Mucosa of descending colon (tissue), 3 donors: Measurements from ENCODE around the gene ACTR8. TPM values are rescaled to one million over a fixed set of nuclear protein-coding genes. Genes with fewer than 3 reads are reported as not detected.

Experiments
- ATAC-seq: fragments of 200-7000 bp; cut with Tn5 transposase; one replicate; pipeline ENCODE4 v1.9.1; 2020; ENCODE audit warnings: mild to moderate bottlenecking, moderate library complexity
- DNase-seq, 3 donors: peaks; one replicate each; pipeline ENCODE4 v3.0.0-alpha.2; 2020
- H3K36me3 ChIP-seq: fragments of 200-600 bp; one replicate; pipeline ENCODE4 v1.8.0; 2021; ENCODE audit warnings: low read depth, mild to moderate bottlenecking
- H3K4me1 ChIP-seq: fragments of 200-600 bp; one replicate; pipeline ENCODE4 v1.8.0; 2021; ENCODE audit warnings: low read depth, mild to moderate bottlenecking
- H3K4me3 ChIP-seq: fragments of 200-600 bp; one replicate; pipeline ENCODE4 v1.8.0; 2021; ENCODE audit warnings: mild to moderate bottlenecking
- H3K9me3 ChIP-seq: fragments of 200-600 bp; one replicate; pipeline ENCODE4 v1.8.0; 2021; ENCODE audit warnings: mild to moderate bottlenecking
- intact Hi-C, 2 donors: fragments of 100-400 bp; cut with DNase I in 1 of 2; cut with micrococcal nuclease in 1 of 2; formaldehyde crosslinking; loops; one replicate each; pipeline versions ENCODE4 v1.11.0 to v1.11.1; 2022; cut with DNase I, micrococcal nuclease
- total RNA-seq, 3 donors: library from RNA; stranded (reverse); fragmentation: NEBNext Ultra II Directional in 2 of 3; extraction: Animal tissue kit (Norgen Biotek cat#: 25700) in 2 of 3; gene quantifications; one replicate each; pipeline versions ENCODE4 v1.2.1 to v1.2.4, GENCODE V29; 2021 to 2023
- TF ChIP-seq, protein P1 (sequence below): fragments of 200-600 bp; IDR thresholded peaks from one replicate; pipeline ENCODE4 v1.8.0; 2022; ENCODE audit warnings: antibody characterized with exemption, mild to moderate bottlenecking
- donor health status: DM: no; HTN: no; CAD: no; lungs with moderate emphysema.
- donor health status: DM: no; HTN: no; CAD: no.
- donor health status: DM: no; HTN: yes; CAD: no.

The ACTR8 gene
- total RNA-seq, 3 donors from 2014 or later = 29.1 to 36.0 (median 34.1) TPM

DNA sequence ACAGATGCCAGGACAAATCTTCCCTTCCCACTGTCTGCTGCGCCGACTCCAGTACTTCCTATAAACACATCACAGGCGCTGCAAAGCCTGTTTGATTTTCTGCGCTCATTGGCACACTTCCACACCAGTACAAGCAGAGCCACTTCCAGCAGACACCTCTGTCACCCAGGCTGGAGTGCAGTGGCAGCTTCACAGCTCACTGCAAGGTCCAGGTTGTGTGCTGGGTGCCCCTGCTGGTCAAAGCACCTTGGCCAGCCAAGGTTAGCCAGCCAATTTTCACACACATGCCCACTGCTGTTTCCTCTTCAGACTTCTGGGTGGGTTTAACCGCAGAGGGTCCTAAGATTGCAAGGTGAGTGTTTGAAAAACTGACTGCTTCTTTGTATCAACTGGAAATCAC is 40.7 kb downstream of the ACTR8 start:
- intact Hi-C loops = no loop called here
- DNase-seq (peak in 2 of 3 donors; percentile 64 to 68), ATAC-seq (peak; percentile 23)
- H3K36me3 ChIP-seq = no peaks in the 10 kb centered on the region
- no peak overlapping the region for H3K4me3 ChIP-seq
- peaks cover 26% of the 10 kb centered on the region for H3K4me1 ChIP-seq
- H3K9me3 ChIP-seq = no peaks in the 10 kb centered on the region
- TF ChIP-seq, protein P1, sequence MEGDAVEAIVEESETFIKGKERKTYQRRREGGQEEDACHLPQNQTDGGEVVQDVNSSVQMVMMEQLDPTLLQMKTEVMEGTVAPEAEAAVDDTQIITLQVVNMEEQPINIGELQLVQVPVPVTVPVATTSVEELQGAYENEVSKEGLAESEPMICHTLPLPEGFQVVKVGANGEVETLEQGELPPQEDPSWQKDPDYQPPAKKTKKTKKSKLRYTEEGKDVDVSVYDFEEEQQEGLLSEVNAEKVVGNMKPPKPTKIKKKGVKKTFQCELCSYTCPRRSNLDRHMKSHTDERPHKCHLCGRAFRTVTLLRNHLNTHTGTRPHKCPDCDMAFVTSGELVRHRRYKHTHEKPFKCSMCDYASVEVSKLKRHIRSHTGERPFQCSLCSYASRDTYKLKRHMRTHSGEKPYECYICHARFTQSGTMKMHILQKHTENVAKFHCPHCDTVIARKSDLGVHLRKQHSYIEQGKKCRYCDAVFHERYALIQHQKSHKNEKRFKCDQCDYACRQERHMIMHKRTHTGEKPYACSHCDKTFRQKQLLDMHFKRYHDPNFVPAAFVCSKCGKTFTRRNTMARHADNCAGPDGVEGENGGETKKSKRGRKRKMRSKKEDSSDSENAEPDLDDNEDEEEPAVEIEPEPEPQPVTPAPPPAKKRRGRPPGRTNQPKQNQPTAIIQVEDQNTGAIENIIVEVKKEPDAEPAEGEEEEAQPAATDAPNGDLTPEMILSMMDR = no peak

DNA sequence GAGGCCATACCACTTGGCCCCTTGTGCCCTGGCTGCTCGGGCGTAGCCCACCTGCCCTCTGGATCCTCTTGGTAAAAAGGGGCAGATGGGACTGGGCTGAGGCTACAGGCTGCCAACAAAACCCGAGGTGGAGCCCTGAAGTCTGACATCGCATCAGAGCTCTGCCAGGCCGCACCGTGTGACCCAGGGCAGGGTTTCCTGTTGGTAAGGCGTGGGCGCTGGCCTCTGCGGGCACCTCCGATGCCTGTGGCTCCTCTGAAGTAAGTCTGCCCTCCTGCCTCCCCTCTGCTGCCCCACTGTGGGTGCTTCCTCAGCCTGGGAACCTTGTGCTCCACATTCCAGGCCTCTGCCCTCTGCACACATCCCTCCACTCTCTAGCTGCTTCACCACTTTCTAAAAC is 44.6 kb downstream of the ACTR8 start:
- DNase-seq (no peak), ATAC-seq (no peak)
- no peaks in the 10 kb centered on the region for H3K9me3 ChIP-seq
- H3K4me3 ChIP-seq = no peak overlapping the region
- H3K36me3 ChIP-seq = no peaks in the 10 kb centered on the region
- TF ChIP-seq, protein P1 = no peak
- peaks cover 4% of the 10 kb centered on the region for H3K4me1 ChIP-seq
- intact Hi-C loops = no loop called here

DNA sequence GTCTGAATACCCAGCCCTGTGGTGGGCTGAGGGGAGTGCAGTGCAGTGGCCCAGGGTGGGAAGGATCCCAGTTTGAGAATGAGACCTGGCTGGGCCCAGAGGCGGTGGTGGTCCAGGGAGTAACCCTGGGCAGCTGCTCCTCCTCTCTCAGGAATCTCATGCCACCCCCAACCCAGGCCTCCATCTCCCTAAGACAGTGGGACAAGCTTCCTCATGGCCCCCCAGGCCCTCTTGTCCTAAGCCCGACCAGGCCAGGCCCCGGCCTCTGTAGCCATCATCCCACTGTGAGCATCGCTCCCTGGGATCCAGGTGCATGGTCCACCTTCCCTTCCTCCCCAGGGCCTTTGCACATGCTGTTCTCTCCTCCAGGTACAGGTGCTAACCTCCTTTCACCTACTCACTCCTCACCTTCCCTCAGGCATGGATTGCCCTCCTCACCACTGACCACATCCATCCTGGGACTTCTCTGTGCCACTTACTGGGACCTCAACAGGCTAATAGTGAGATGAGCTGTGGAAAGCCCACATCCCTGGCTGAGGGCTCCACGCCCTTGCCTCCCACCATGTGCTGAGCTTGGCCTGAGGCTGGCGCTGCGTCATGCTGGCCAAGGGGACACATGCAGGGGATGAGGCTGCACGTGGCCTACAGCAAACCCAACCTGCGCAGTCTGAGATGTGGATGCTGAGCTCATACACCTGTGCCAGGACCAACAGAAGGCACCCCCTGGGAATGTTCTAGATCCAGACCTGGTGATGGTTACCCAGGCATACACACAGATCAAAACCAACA is 45.7 kb downstream of the ACTR8 start:
- no peaks in the 10 kb centered on the region for H3K36me3 ChIP-seq
- no peak for ATAC-seq
- intact Hi-C loops = no loop called here
- DNase-seq = no peak
- no peaks in the 10 kb centered on the region for H3K9me3 ChIP-seq
- no peak overlapping the region for H3K4me3 ChIP-seq
- H3K4me1 ChIP-seq = no peaks in the 10 kb centered on the region
- TF ChIP-seq, protein P1 = no peak

DNA sequence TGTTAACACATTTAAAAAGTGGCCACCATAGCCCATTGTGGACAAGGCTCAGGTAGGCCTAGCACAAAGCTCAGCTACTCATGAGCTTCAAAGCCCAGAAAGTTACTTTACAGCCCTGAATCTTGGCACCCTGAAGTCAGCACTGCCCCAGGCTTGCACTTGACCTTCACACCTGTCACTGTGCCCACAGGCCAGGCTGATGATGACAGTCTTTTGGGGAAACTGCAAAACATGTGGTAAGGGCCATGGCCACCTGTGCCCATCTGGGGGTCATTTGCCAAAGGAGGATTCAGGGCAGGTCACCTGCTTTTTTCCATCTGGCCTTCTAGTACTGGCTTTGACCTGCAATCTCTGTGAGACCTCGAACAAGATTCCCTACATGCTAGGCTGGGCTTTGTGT is 46.7 kb downstream of the ACTR8 start:
- TF ChIP-seq, protein P1 = no peak
- Histone ChIP-seq H3K36me3 (no peaks in the 10 kb centered on the region), H3K4me1 (no peaks in the 10 kb centered on the region), H3K4me3 (no peak overlapping the region), H3K9me3 (no peaks in the 10 kb centered on the region)
- DNase-seq (no peak), ATAC-seq (no peak)
- intact Hi-C loops = no loop called here

DNA sequence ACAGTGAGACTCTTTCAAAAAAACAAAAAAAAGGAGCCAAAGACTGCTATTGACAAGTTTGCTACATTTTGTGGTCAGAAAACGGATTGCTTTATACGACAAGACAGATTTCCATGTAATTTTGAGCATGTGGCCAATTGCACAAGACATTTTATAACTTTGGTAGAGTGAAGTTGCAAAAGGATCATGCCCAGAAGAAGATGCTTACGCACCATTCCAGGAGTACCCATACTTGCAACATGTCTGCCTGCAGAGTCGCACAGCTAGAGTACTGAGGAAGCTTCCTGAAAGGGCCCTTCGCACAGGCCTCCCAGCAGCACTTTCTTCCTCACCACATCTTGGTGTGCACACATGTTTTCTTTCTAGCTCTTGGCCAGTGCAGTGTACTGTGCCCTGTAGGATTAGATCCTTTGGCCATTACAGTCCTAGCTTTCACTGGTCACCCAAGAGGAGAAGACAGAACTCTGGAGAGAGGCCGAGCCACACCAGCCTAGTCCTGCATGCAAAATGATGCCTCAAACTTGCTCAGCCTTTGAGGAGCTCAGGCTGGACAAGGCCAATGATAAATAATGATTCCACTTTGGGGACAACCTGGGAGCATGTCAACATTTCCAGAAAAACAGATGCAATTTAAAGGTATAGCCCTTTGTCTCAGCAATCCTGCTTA is 47.4 kb downstream of the ACTR8 start:
- Histone ChIP-seq H3K36me3 (no peaks in the 10 kb centered on the region), H3K9me3 (no peaks in the 10 kb centered on the region), H3K4me3 (no peak overlapping the region), H3K4me1 (no peaks in the 10 kb centered on the region)
- TF ChIP-seq, protein P1 = no peak
- intact Hi-C loops = no loop called here
- DNase-seq (no peak), ATAC-seq (no peak)
